NK-92 treated with Interleukin-12 subunit alpha and Interleukin-12 subunit beta, amount 100 ng/mL, for 24 hours (cell line): ENCODE measurements around the gene PNMT.

Source experiments
- DNase-seq: peaks from one replicate; lab custom pipeline; 2025; lab: John Stamatoyannopoulos, UW

Gene PNMT, protein sequence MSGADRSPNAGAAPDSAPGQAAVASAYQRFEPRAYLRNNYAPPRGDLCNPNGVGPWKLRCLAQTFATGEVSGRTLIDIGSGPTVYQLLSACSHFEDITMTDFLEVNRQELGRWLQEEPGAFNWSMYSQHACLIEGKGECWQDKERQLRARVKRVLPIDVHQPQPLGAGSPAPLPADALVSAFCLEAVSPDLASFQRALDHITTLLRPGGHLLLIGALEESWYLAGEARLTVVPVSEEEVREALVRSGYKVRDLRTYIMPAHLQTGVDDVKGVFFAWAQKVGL

DNA sequence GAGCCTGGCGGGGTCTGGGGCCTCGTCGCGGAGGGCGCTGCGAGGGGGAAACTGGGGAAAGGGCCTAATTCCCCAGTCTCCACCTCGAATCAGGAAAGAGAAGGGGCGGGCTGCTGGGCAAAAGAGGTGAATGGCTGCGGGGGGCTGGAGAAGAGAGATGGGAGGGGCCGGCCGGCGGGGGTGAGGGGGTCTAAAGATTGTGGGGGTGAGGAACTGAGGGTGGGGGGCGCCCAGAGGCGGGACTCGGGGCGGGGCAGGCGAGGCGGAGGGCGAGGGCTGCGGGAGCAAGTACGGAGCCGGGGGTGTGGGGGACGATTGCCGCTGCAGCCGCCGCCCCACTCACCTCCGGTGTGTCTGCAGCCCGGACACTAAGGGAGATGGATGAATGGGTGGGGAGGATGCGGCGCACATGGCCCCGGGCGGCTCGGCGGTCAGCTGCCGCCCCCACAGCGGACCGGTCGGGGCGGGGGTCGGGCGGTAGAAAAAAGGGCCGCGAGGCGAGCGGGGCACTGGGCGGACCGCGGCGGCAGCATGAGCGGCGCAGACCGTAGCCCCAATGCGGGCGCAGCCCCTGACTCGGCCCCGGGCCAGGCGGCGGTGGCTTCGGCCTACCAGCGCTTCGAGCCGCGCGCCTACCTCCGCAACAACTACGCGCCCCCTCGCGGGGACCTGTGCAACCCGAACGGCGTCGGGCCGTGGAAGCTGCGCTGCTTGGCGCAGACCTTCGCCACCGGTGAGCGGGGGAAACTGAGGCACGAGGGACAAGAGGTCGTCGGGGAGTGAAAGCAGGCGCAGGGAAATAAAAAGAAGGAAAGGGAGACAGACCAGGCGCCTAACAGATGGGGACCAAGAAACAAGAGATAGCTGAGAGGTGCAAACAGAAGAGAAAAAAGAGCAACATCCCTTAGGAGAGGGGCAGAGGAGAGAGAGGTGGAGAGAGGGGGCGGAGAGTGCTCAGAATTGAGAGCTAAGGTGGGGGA, at the start of gene PNMT:
TSS of gene PNMT (plus strand) at position 509 of the 980 bp plus-strand sequence. CDS start at position 532, 23 bp downstream.
- DNase-seq = no peak

DNA sequence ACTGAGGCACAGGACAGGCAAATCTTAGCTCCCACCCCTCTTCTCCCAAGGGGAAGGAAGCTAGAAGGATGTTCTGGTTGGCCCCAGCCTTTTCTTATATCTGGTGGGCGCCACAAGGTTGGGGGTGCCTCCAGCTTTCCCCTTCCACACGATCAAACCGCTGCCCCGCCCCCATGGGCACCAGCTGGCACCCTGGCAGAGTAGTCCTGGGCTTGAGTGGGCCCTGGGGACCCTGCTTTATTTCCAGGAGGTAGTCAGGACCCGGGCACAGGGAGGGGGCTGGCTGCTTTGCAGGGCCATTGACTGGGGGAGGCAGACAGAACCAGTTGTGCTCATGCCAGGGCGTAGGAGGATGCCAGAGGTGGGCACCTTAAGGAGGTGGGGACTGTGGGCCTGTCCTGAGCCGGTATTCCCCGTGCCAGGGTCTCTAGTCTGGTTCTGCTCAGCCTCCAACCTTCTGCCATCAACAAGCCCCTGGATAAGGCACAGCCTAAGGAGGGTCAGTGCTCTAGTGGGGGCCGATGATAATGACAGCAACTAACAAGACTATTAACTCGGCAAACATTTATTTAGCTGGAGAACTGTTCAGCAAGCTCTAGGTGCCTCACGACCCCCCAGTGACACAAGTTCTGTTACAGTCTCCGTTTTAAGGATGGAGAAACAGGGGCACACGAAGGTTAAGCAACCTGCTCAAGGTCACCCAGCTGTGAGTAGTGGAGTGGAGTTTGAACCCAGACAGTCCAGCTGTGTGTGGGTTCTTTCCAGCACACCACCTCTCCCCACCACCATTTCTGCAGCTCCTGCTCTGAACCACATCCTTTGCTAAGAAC, 49.1 kb upstream of the PNMT start:
- no peak for DNase-seq

DNA sequence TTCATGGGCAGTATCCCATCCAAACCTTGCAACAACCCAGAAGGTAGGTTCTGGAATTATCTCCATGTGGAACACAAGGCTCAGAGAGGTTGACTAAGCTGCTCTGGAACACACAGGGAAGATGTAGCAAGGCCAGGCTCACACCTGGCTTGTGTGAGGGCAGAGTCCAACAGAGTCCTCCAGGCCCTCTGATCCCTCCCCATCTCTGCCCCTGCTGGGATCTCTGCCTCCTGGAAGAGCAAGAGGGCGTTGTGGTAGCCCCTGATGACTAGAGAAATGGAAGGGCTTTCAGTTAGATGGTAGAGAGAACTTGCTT, 48.5 kb upstream of the PNMT start:
- DNase-seq = no peak

DNA sequence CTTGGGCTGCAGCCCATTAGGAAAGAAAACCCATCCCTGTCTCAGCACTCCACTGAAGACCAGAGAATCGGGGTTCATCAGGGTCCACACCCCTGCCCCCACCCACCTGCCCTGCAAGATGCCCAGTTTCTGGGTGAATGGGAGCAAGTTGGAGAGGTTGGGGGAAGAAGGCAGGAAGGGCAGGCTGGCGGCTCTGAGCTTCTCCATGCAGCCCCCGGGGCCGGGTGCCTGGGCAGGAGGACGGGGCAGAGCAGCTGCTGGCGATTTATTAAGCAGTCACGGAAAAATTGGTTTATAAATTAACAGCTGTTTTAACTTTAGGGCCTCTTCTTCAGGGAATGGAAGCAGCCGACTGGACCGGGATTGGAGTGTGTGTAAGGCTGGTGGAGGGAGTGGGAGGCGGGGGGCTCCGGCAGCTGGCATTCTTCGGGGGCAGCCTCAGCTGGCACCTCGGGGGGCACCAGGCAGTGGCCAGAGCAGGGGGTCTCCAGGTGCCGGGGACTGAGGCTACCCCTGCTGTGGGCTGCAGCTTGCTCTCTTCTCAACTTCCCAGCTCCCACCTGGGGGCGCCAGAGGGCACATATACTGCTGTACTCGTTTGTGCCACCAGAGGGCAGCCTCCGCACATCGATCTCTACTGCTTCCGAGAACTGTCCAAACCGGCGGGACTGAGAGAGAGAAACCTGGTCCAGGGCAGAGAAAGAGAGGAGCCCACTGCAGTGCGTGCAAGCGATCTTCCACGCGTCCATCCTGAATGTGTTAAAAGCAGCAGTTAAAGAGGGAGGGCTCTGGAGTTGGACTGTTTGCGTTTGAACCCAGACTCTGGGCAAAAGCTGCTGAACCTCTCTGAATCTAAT, 46.5 kb upstream of the PNMT start:
- peak; percentile 58 for DNase-seq

DNA sequence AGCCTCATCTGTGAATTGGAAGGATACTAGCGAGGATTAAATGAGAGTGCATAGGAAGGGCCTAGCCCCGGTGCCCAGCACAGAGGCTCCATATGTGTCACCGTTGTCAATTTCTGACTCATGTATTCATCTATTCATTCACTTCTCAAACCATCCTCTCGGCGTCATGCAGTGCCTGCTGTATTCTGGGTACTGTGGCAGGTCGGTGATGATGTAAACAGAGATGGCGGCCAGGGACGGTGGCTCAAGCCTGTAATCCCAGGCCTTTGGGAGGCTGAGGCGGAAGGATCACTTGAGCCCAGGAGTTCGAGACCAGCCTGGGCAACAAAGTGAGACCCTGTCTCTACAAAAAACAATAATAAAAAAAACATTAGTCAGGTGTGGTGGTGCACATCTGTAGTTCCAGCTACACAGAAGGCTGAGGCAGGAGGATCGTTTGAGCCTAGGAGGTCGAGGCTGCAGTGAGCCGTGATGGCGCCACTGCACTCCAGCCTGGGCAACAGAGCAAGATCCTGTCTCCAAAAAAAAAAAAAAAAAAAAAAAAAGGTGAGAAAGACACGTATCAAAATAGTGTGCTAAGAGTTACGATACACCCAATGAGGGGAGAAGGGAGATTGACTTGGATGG, 45.8 kb upstream of the PNMT start:
- DNase-seq = no peak

DNA sequence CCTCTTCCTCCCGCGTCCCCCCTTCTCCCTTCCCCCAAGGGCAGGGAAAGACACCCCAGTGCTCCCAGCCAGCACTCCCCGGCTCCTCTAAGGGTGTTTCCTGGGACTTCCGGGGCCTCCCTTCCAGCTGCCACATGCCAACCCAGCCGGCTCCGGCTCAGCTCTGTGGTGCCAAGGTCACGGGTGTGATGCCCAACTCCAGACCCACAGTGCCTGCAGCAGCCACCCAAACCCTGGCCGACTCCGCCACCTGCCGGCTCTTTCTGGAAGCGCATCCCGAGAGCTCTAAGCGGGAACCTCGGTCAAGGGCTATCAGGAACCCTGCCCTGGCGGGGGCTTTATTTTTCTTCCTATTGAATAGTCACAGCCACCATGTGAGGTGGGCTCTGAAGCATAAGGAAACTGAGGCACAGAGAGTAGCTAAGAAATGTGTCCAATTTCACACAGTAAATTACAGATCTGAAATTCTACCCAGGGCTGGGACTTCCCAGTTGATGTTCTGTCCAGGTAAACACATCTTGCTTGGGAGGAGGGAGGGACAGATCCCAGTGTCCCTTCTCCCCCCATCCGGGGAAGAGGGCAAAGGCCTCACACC, 44.8 kb upstream of the PNMT start:
- peak; percentile 65 for DNase-seq

DNA sequence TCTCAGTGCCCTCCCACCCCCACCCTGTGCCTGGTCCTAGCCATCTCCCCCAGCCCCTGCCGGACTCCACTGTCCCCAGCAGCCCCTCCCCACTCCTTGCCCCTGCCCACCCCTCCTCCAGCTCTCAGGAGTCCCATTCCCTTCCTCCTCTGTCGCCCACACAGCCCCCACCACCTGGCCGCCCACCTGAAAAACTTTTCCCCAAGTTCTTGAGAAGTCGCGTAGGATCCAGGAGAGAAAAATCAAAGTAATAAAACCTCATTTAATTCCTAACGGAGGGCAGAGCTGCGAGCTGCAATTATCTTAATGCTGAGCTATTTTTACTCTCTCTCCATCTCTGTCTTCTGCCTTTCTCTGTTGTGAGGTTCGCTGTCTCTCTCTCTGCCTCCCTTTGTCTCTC, 43.9 kb upstream of the PNMT start:
- DNase-seq = no peak

DNA sequence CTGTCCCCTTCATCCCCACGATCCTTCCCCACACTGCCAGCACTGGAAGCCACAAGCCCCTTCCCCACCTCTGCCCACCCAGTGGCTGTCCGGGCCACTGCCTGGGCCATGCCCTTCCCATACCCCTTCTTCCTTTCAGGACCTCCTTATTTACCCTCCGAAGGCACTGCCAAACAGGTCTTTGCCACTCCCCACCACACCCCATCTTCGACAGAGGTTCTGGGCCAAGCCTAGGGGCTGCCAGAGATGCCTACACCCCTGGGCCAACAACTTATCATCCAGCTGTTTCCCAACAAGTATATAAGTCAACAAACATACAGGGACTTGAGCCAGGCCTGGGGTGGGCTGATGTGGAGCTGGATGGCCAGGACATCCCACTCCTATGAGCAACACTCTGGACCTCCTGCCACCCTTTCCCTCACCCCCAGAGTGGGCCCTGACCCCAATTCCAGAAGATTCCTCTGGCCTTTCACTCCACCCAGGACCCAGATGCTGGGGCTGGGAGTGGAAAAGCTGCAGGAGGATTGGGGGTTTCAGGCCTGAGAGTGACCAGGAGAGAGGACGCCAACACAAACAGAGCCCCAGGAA, 43.0 kb upstream of the PNMT start:
- DNase-seq = no peak

DNA sequence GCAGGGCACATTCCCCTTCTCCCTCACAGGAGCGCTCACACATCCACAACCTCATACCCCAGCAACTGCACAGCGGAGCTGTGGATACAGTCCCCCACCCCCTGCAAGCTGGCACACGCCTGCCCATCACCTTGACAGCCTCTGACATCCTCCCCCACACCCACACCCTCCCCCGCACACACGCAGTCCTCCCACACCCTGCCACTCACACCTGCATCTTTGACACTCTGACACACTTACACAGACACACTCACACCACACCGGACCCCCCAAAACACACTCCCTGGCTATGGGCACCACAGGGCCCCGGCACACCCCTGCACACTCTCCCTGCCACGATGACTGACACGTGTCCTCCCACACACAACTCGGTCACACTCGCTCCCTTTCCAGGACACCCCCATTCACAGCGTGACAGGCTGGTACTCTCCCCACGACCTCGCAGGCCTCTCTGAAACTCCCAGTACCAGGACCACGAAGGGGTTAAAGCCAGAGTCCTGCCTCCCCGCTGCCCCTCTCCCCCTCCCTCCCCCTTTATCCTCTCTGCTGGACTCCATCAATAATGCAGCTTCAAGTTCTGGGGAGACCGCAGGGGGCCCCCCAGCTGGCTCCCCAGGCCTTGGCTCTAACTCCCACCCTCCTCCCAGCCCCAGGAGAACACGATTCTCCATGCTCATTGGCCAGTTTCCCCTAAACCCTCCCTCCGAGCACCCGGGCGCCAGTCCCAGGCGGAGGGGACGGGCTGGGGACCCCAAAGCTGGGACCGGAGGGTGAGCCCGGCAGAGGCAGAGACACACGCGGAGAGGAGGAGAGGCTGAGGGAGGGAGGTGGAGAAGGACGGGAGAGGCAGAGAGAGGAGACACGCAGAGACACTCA, 41.8 kb upstream of the PNMT start, which contains the start of gene PPP1R1B:
TSS of gene PPP1R1B (plus strand) at position 782 of the 876 bp plus-strand sequence. CDS start 441 bp downstream, outside the sequence.
- no peak for DNase-seq

DNA sequence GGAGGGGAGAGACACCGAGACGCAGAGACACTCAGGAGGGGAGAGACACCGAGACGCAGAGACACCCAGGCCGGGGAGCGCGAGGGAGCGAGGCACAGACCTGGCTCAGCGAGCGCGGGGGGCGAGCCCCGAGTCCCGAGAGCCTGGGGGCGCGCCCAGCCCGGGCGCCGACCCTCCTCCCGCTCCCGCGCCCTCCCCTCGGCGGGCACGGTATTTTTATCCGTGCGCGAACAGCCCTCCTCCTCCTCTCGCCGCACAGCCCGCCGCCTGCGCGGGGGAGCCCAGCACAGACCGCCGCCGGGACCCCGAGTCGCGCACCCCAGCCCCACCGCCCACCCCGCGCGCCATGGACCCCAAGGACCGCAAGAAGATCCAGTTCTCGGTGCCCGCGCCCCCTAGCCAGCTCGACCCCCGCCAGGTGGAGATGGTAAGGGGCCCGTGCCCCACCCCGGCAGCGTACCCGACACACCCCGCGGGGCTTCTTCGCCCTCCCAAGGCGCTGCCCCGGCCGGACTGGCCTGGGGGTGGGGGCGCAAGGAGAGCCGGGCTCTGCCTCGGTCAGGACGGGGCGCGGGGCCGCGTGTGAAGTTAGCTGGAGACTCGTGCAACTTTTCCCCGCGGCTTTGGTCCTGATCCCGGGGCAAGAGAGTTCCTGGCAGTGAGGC, 41.1 kb upstream of the PNMT start:
- no peak for DNase-seq

DNA sequence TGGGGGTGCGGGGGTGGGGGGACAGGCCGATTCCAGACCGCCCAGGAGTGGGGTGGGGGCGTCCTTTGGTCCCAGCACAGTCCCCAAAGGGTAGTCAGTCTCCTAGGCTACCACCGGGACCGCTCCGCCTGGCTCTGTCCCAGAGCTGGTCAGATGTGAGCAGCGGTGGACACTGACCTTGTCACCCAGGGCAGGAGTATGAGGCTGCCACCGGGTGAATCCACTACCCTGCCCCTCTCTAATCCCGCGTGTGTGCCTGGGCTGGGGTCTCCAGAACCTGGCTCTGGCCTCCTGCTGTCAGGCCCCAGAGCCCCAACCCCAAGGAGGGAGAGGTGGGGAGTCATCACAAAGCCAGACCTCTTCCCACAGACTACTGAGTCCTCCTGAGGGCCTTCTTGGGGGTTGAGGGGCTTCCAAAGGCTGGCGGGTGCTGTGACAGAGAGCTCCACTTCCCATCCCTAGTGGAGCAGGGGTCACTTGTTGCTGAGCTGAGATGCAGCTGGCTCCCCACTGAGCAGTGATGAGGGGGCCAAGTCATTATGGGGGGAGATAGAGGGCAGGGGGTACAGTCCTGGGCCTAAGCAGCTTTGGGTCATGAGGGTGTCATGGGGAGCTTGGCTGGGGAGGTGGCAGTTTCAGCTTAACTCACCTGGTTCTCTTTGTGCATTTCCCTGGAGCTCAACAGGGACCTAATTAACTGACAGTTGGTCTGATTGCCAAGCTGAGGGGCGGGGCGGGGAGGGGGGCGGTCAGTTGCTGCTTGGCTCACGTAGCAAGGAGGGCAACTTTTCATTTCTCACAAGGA, 40.3 kb upstream of the PNMT start:
- DNase-seq = no peak

DNA sequence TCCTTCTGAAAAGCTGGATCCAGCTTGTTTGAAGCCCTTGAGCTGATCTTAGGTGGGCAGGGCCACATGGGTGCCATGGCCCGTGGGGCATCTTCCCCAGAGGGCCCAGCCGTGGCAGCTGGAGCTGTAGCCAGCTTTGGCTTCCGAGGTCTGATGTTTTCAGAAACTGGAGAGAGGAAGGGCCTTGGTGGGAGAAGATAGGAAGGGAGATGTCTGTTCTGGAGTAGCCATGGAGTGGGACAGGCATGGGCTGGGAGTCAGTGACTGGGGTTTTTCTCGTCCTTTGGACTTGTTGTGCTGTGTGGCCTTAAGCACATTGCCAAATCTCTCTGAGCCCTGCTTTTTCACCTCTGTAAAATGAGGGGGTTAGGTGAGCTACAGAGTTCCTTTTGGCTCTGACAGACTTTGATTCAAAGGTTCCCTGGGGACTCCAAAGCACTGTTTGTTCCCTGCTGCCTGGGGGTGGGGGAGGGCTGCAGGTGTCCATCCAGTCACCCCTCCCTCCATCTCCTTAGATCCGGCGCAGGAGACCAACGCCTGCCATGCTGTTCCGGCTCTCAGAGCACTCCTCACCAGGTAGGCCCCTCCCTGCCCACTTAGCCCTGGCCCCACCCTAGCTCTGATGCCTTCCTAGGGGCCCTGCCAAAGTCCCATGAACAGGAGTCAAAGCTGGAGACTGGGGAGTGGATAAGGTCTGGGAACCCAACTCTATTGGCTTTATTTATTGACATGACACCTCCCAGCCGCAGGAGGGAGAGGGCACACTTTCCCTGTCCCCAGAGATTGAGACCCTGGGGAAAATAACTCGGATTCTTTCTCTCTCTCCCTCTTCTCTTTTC, 39.4 kb upstream of the PNMT start:
- DNase-seq = no peak

DNA sequence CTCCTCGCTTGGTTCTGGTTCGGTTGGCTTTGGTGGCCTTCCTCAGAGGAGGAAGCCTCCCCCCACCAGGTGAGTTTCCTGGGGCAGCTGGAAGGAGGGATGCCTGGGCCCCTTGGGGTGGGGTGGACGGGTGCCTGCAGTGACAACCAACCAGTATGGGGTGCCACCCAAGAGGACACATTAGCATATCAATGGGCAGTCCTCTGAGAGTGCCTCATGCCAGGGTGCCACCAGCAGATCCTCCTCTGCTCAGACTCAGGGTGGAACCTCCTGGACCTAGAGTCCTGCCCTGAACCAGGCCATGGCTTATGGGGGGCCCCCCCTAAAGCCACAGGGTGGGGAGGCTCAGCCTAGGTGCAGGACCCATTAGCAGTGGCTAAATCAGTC, 38.8 kb upstream of the PNMT start:
- DNase-seq = no peak

DNA sequence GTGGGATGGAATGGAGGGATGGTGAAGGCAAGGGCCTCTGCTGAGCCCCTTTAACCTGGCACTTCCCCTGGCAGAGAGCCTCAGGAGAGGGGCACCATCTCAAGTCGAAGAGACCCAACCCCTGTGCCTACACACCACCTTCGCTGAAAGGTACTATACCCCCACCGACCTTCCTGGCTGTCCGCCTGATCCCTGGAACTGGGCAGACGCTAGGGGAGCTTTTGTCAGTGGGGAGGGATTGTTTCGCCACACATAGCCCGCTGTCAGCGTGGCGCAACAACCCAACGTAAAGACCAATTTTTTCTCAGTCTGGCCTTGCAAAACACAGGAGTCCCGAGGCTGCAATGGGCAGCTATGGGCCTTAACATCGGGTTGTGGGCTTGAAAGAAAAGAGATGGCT, 38.4 kb upstream of the PNMT start:
- no peak for DNase-seq

DNA sequence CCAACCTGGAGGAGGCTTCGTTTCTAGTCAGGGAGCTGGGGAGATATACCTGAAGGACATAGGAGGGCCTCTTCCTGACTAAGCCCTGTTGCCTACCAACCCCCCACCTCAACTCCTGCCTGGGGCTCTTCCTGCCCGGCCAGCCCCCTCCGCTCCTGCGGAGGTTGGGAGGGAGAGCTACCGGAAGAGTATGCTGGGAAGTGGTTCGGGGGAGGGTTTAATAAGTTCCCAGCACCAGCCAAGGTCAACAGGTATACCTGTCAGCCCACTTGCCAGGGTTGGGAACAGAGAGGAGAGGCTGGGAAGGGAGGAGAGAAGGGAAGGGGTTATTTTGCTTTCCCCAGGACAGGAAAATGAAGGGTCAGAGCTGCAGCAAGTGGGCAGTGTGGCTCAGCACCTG, 36.9 kb upstream of the PNMT start:
- DNase-seq = no peak

DNA sequence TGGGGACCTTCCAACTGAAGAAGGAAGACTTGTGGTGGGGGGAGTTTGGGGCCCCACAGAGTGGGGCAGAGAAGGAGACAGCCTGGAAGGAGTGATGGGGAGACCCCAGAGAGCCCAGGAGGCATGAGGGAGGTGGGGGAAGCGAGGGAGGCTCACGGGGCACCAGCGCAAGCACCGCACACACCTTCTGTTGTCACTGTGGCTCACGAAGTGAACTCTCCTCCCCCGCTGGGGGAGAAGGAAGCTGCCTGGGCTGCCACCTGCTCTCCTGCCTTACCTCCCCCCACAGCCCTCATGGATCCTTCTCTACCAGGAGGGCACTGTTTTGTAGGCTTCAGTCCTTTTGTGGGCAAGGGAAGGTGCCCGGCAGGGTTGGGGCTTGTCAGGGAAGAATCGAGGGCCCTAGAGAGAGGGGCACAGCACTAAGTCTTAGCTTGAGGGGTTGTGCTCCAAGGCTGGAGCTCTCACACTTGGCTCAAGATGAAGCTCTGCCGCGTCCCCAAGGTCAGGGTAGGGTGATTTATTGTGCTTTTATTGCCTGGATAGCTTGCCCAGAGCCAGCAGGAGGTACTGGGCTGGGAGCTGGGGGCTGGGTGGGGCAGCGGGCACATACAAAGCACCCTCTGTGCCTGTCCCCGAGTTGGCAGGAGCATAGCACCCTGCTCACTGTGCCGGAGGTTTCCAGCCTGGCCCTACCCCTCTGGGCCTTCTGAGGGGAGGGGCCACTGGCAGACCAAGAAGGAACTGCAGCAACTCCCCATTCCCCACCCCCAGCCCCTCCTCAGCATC, 35.9 kb upstream of the PNMT start:
- DNase-seq = no peak
